Left hindlimb (tissue), 1 donor: Measurements from ENCODE around the gene FSIP1.

ENCODE experiments used
- DNase-seq: peaks from one replicate; pipeline ENCODE4 v3.0.0-alpha.2; 2018

FSIP1 gene

GRCh38 chr15:39792025-39792843 is 9.6 kb upstream of the FSIP1 start:
- no peak for DNase-seq

GRCh38 chr15:39789736-39790135 is 7.1 kb upstream of the FSIP1 start:
- DNase-seq: no peak

GRCh38 chr15:39788800-39789565 is 6.3 kb upstream of the FSIP1 start:
- no peak for DNase-seq

GRCh38 chr15:39788108-39788507 is 5.5 kb upstream of the FSIP1 start:
- no peak for DNase-seq

- no peak for DNase-seq
Observed at GRCh38 chr15:39787479-39787878, 4.8 kb upstream of the FSIP1 start.

- no peak for DNase-seq
Observed at GRCh38 chr15:39786447-39787056, 3.9 kb upstream of the FSIP1 start.

- no peak for DNase-seq
Observed at GRCh38 chr15:39785841-39786240, 3.2 kb upstream of the FSIP1 start.

GRCh38 chr15:39785139-39785538 is 2.5 kb upstream of the FSIP1 start:
- DNase-seq: no peak

GRCh38 chr15:39784638-39785037 is 2.0 kb upstream of the FSIP1 start:
- no peak for DNase-seq

GRCh38 chr15:39784125-39784524 is 1.5 kb upstream of the FSIP1 start:
- DNase-seq: no peak

GRCh38 chr15:39783244-39783820 is 691 bp upstream of the FSIP1 start:
- no peak for DNase-seq

GRCh38 chr15:39781967-39782302 is 706 bp downstream of the FSIP1 start:
- no peak for DNase-seq

- DNase-seq: no peak
Observed at GRCh38 chr15:39781147-39781966, 1.3 kb downstream of the FSIP1 start.

- DNase-seq: no peak
Observed at GRCh38 chr15:39778021-39778420, 4.6 kb downstream of the FSIP1 start.

- no peak for DNase-seq
Observed at GRCh38 chr15:39777496-39777895, 5.1 kb downstream of the FSIP1 start.

- DNase-seq: no peak
Observed at GRCh38 chr15:39776068-39776467, 6.6 kb downstream of the FSIP1 start.

GRCh38 chr15:39774688-39775267 is 7.9 kb downstream of the FSIP1 start:
- no peak for DNase-seq

GRCh38 chr15:39770748-39771689 is 11.6 kb downstream of the FSIP1 start:
- DNase-seq: no peak

GRCh38 chr15:39767921-39768320 is 14.7 kb downstream of the FSIP1 start:
- no peak for DNase-seq

GRCh38 chr15:39761006-39761405 is 21.6 kb downstream of the FSIP1 start:
- no peak for DNase-seq
